GM12872 (cell line): ENCODE data around the gene ADAMTS9.

Experiments
- TF ChIP-seq, protein P1 (sequence below): IDR thresholded peaks from 3 replicates; pipeline ENCODE4 v1.5.1; 2011; ENCODE audit warnings: low read depth, mild to moderate bottlenecking, low read length, moderate library complexity; ENCODE audit not compliant: insufficient read depth

The ADAMTS9 gene

GRCh38 chr3:64566859-64567258 is 120.9 kb downstream of the ADAMTS9 start:
- TF ChIP-seq, protein P1, sequence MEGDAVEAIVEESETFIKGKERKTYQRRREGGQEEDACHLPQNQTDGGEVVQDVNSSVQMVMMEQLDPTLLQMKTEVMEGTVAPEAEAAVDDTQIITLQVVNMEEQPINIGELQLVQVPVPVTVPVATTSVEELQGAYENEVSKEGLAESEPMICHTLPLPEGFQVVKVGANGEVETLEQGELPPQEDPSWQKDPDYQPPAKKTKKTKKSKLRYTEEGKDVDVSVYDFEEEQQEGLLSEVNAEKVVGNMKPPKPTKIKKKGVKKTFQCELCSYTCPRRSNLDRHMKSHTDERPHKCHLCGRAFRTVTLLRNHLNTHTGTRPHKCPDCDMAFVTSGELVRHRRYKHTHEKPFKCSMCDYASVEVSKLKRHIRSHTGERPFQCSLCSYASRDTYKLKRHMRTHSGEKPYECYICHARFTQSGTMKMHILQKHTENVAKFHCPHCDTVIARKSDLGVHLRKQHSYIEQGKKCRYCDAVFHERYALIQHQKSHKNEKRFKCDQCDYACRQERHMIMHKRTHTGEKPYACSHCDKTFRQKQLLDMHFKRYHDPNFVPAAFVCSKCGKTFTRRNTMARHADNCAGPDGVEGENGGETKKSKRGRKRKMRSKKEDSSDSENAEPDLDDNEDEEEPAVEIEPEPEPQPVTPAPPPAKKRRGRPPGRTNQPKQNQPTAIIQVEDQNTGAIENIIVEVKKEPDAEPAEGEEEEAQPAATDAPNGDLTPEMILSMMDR: no peak

- TF ChIP-seq, protein P1: no peak
Observed at GRCh38 chr3:64563751-64564150, 124.0 kb downstream of the ADAMTS9 start.

GRCh38 chr3:64561868-64562267 is 125.9 kb downstream of the ADAMTS9 start:
- TF ChIP-seq, protein P1: no peak

DNA sequence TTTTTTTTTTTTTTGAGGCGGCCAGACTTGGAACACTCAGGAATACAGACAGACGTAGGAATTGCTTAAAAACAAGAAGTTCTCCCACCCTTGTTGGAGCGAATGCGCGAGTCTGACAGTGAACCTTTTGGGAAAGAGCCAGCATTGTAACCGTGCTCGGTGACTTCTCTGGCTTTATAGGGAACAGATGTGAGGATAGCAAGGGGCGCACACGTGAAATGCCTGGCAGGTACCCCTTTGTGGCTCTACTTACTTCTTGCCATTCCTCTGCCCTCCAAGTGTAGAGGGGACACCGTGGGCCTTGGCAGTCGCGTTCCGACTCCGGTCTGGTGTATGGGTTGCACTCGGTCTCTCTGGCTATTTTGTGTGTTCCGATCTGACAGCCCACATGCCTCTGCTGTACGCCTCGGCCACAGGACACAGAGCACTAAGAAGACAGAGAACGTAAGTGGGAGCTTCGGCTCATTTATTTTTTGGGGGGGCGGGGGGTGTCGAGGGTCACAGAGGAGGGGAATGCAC is 126.4 kb downstream of the ADAMTS9 start:
- TF ChIP-seq, protein P1: no peak

- TF ChIP-seq, protein P1: no peak
Observed at GRCh38 chr3:64560791-64561190, 127.0 kb downstream of the ADAMTS9 start.

GRCh38 chr3:64559588-64559987 is 128.2 kb downstream of the ADAMTS9 start:
- TF ChIP-seq, protein P1: no peak

DNA sequence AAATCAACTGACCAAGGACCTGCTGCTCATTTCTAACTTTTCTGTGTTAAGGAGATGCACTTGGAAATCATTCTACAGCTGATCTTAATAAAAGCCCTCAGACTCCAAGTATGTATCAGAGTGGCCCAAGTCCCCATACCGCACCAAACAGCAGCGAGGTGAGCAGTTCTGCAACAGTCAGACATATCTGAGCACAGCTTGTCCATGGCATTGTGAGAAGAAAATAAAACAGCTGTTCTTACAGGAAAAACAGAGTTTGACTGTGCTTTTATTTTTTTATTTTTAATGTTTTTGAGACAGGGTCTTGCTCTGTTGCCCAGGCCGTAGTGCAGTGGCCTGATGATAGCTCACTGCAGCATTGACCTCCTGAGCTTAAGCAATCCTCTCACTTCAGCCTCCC is 131.8 kb downstream of the ADAMTS9 start:
- TF ChIP-seq, protein P1: no peak
